HG03378 (cell line): ENCODE measurements around the gene ING4.
A peak's percentile ranks its signal among the peaks of the same experiment; 100 is the strongest.
"Not testable (repeated sequence)": the region's sequence is repeated elsewhere in the genome, so short reads cannot be mapped to it uniquely, and the experiment has no call there.

Experiments
- ATAC-seq: cut with Tn5 transposase; IDR thresholded peaks from one replicate; pipeline ENCODE4 v1.9.1; 2021; ENCODE audit warnings: mild to moderate bottlenecking, moderate library complexity; ENCODE audit not compliant: unreplicated experiment

Gene ING4

GRCh38 chr12:6662906-6663742 lies at the start of gene ING4:
Gene ING4, minus strand, starts transcription at chr12:6663119. Its CDS starts 18 bp downstream, at chr12:6663101.
- ATAC-seq = peak; percentile 84

GRCh38 chr12:6708960-6709394 lies 46.1 kb upstream of the ING4 start:
- no peak for ATAC-seq

- ATAC-seq = not testable (repeated sequence)
Measured at GRCh38 chr12:6708351-6708750, 45.4 kb upstream of the ING4 start.

GRCh38 chr12:6703631-6704030 lies 40.7 kb upstream of the ING4 start:
- ATAC-seq = no peak

- no peak for ATAC-seq
Measured at GRCh38 chr12:6701078-6701768, 38.3 kb upstream of the ING4 start.

- ATAC-seq = no peak
Measured at GRCh38 chr12:6700646-6701051, 37.7 kb upstream of the ING4 start, which contains the start of gene PIANP. Gene PIANP, minus strand, starts transcription at chr12:6700815. Its CDS starts 2,754 bp downstream, at chr12:6698061.

- no peak for ATAC-seq
Measured at GRCh38 chr12:6699989-6700645, 37.2 kb upstream of the ING4 start.

- no peak for ATAC-seq
Measured at GRCh38 chr12:6699259-6699988, 36.5 kb upstream of the ING4 start.

GRCh38 chr12:6698352-6699046 lies 35.6 kb upstream of the ING4 start:
- no peak for ATAC-seq

GRCh38 chr12:6697584-6698351 lies 34.8 kb upstream of the ING4 start:
- ATAC-seq = no peak

- ATAC-seq = no peak
Measured at GRCh38 chr12:6696690-6697583, 34.0 kb upstream of the ING4 start.

- no peak for ATAC-seq
Measured at GRCh38 chr12:6695313-6696045, 32.6 kb upstream of the ING4 start.

GRCh38 chr12:6694701-6695100 lies 31.8 kb upstream of the ING4 start:
- ATAC-seq = no peak

GRCh38 chr12:6693832-6694355 lies 31.0 kb upstream of the ING4 start:
- no peak for ATAC-seq

- no peak for ATAC-seq
Measured at GRCh38 chr12:6692888-6693287, 30.0 kb upstream of the ING4 start.

- ATAC-seq = no peak
Measured at GRCh38 chr12:6691473-6691872, 28.6 kb upstream of the ING4 start.
